Renal pelvis (tissue), 12 donors: ENCODE measurements around the gene FBXO44. TPM values are rescaled to one million over a fixed set of nuclear protein-coding genes. Genes with fewer than 3 reads are reported as not detected.
"Not testable (repeated sequence)": the region's sequence is repeated elsewhere in the genome, so short reads cannot be mapped to it uniquely, and the experiment has no call there.

Experiments used
- DNase-seq: peaks from one replicate; pipeline ENCODE4 v3.0.0-alpha.2; 2013
- long read RNA-seq, 16 experiments: transcript quantifications; one replicate each; lab custom pipeline, GENCODE V29; 2026
- polyA plus RNA-seq, 3 donors: library from polyadenylated mRNA; unstranded; fragments of 120-200 nt; gene quantifications; one replicate each; pipeline ENCODE4 v1.2.1, GENCODE V29; 2013; ENCODE audit not compliant: insufficient read length in 3 of 3

FBXO44 gene
- polyA plus RNA-seq = 10 to 100 TPM; 19.0 to 21.3 (median 20.6) TPM
- long read RNA-seq, donor 1, partial matches to known transcripts = 0 of 1 reads
- long read RNA-seq, donor 1, other reads (novel, unspliced or antisense) = 0 of 1 reads
- long read RNA-seq, donor 2, partial matches to known transcripts = 0 of 3 reads
- long read RNA-seq, donor 2, other reads (novel, unspliced or antisense) = 0 of 3 reads
- long read RNA-seq, donor 3, partial matches to known transcripts = 0 of 3 reads
- long read RNA-seq, donor 3, other reads (novel, unspliced or antisense) = 0 of 3 reads
- long read RNA-seq, donor 4, partial matches to known transcripts = 0 of 5 reads
- long read RNA-seq, donor 4, other reads (novel, unspliced or antisense) = 0 of 5 reads
- long read RNA-seq, donor 5, partial matches to known transcripts = 0 of 2 reads
- long read RNA-seq, donor 5, other reads (novel, unspliced or antisense) = 0 of 2 reads
- long read RNA-seq, donor 6, partial matches to known transcripts = 0 of 8 reads
- long read RNA-seq, donor 6, other reads (novel, unspliced or antisense) = 0 of 8 reads
- long read RNA-seq, donor 7, partial matches to known transcripts = 0 of 2 reads
- long read RNA-seq, donor 7, other reads (novel, unspliced or antisense) = 0 of 2 reads
- long read RNA-seq, donor 8 = 0 reads
- long read RNA-seq, donor 9, partial matches to known transcripts = 0 of 4 reads
- long read RNA-seq, donor 9, other reads (novel, unspliced or antisense) = 0 of 4 reads
- long read RNA-seq, donor 10, partial matches to known transcripts = 0 of 2 reads
- long read RNA-seq, donor 10, other reads (novel, unspliced or antisense) = 0 of 2 reads
- long read RNA-seq, donor 11, partial matches to known transcripts = 0 of 2 reads
- long read RNA-seq, donor 11, other reads (novel, unspliced or antisense) = 0 of 2 reads
- long read RNA-seq, donor 12, partial matches to known transcripts = 0 of 3 reads
- long read RNA-seq, donor 12, other reads (novel, unspliced or antisense) = 0 of 3 reads
- long read RNA-seq, donor 13, partial matches to known transcripts = 0 of 5 reads
- long read RNA-seq, donor 13, other reads (novel, unspliced or antisense) = 0 of 5 reads
- long read RNA-seq, donor 14 = 0 reads
- long read RNA-seq, donor 15, partial matches to known transcripts = 0 of 5 reads
- long read RNA-seq, donor 15, other reads (novel, unspliced or antisense) = 0 of 5 reads
- long read RNA-seq, donor 16, partial matches to known transcripts = 0 of 7 reads
- long read RNA-seq, donor 16, other reads (novel, unspliced or antisense) = 0 of 7 reads

DNA sequence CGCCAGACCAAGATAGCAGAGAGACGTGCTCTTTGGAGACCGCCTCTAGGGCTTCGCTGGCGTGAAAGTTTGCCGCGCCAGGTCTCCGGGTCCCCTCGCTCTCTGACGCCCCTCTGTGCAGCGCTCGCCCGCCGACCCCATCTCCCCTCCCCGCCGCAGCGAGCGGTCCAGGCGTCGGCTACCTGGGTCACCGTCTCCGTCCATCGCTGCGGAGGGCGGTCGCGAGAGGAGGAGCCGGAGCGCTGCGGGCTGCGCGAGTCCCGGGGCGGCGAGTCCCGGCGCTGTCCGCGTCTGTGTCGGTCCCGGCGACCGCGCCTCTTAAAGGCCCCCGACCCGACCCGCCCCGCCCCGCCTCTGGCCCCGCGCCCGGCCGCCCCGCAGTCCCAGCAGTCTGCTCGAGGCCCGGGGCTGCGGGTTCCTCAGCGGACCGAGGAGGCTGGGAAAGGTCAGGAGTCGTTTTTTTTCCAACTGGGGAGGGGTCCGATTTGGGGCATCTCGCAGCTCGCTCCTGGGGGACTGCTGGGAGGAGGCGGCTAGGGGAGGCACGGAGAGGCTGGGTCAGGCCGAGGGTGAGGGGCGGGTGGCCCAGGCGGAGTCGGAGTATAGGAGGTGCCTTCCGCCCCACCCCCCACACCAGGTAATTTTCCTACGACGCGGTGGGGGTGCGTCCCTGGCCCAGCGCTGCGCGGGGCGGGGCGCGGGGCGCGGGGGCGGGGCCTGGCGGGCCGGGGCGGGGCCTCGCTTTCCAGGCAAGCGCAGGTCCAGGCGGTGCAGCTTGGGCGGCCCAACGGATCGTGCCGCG, at the start of gene FBXO44, which contains the start of gene FBXO2:
TSS of gene FBXO44 (plus strand) at position 741 of the 802 bp plus-strand sequence. CDS start 959 bp downstream, outside the sequence.
TSS of gene FBXO2 (minus strand) at position 293 of the 802 bp plus-strand sequence. CDS start at position 204, 89 bp downstream.
- DNase-seq = no peak

GRCh38 chr1:11606775-11607174, 47.9 kb upstream of the FBXO44 start:
- DNase-seq = no peak

- not testable (repeated sequence) for DNase-seq
Measured at GRCh38 chr1:11608596-11609130, 46.0 kb upstream of the FBXO44 start.

GRCh38 chr1:11609378-11609777, 45.3 kb upstream of the FBXO44 start:
- DNase-seq = not testable (repeated sequence)

DNA sequence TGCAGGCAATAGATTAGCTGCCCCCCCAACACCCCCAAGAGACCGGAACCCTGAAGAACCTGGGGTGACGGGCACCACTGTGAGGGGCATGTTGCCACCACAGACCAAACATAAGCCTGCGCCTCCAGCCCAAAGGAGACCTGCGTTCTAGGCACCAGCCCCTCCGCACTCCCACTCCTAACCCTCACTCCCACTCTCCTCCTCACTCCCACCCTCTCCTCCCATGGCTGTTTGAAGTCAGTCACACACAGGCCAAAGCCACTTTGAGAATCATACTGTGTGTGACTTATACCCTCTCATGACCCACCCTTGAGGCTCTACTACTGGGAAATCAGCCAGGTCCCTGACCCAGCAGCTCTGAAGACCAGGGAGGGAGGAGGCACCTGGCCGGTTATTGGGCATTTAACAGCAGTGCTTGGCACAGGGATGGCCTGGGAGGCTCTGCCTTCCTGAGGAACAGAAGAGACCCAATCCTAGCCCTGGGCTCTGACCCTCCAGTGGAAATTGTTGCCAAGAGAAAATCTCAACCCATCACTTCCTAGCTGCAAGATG, 44.0 kb upstream of the FBXO44 start:
- no peak for DNase-seq

DNA sequence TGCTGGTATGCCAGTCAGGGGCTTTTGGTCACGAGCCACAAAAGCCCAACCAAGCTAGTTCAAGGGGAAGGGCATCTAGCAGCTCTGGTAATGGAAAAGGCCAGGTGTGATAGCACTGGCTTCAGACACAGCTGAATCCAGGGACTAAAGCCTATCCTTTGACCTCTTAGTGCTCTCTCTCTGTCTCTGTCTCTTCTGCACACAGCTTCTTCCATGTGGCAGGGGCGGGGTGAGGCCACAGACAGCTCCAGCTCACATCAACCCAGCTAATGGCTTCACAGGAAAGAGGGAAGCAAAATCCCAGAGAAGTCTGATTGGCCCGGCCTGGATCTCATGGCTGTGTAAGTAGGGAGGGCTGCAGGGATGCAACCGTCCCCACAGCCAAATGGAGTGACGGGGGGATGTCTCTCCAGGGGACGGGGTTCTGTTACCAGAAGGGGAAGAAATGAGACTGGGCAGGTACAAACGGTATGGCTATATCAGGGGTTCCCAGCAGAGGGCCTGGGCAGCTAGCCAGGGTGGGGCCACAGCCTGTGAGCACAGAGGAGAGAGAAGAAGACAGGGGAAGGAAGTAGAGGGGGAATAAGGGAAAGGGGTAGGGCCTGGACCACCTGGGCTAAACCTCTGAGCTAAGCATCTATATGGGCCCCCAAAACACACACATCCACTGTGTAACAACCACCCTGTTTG, 42.9 kb upstream of the FBXO44 start:
- no peak for DNase-seq

DNA sequence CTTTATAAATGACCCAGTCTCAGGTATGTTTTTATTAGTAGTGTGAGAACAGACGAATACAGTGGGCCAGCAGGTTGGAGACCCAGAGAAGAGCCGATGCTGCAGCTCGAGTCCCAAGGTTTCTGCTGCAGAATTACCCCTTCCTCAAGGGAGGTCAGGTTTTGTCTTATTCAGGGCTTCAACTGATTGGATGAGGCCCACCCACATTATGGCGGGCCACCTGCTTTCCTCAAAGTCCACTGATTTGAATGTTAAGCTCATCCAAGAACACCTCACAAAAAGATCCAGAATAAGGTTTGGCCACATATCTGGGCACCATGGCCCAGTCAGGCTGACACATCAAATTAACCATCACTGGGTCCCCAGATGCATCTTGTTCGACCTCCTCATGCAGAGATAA, 41.3 kb upstream of the FBXO44 start:
- DNase-seq = no peak

DNA sequence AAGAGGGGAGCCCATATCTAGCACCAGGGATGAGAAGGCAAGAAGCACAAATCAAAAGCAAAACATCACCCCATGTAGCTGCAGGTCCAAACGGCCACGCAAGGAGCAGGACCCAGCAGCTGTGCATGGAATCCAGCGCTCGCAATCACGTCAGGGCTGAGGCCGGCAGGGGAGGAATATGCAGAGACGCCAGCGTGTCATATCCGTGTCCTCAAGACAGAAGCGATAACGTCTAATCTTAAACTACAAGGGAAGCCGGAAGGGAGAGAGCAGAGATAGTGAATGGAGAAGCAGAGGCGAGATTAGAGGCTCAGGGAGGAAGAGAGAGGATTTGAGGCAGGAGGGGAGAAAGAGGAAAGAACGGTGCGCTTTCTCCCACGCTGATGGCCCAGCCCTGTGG, 39.6 kb upstream of the FBXO44 start:
- DNase-seq = no peak

GRCh38 chr1:11616766-11617165, 37.9 kb upstream of the FBXO44 start:
- no peak for DNase-seq

DNA sequence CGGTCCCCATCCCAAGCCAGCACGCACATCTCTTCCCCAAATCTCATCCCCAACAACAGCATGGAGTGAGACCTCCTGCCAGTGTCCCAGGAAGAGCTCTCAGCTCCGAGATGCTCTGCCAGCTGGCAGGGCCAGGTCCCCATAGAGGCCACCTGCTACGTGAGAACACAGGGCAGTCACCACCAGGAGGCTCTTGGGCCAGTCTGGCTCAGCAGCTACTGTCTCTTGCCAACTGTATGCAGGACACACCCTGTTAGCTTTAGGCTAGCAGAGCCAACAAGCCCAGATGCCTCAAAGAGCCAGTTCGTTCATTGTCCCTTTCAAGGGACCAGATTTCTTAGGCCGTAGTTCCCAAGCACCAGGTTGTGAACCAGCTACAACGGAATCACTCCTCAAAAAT, 37.4 kb upstream of the FBXO44 start:
- no peak for DNase-seq

DNA sequence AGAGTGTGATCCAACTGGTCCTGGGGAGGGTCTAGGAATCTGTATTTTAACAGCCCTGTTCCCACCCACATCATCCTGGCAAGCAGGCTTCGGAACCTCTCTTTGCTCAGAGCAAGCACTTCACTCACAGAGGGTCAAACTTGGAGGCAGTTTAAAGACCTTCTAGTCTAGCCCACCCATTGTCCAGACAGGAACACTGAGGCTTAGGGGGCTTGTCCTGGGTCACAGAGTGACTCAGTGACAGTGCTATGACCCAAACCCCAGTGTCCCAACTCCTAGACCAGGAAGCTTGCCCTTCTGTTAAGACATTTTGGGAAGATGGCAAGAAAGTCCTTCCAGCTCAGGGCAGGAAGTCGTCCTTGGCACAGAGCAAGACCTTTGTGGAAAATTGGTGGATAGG, 36.9 kb upstream of the FBXO44 start:
- DNase-seq = no peak

- no peak for DNase-seq
Measured at GRCh38 chr1:11620405-11620804, 34.3 kb upstream of the FBXO44 start.

GRCh38 chr1:11620924-11621323, 33.8 kb upstream of the FBXO44 start:
- no peak for DNase-seq

- no peak for DNase-seq
Measured at GRCh38 chr1:11622398-11622797, 32.3 kb upstream of the FBXO44 start.

DNA sequence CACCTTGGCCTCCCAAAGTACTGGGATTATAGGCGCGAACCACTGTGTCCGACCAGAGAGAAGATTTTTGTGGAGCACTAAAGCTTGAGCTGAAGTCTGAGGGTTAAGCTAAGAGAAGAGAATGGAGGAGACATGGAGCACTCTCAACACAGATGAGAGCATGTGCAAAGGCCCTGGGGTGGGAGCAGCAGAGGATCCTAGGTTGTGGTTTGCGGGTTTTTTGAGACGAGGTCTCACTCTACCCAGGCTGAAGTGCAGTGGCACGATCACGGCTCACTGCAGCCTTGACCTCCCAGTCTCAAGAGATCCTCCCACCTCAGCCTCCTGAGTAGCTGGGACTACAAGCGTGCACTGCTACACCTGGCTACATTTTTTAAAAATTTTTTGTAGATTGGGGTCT, 31.0 kb upstream of the FBXO44 start:
- no peak for DNase-seq

GRCh38 chr1:11626551-11626950, 28.1 kb upstream of the FBXO44 start:
- no peak for DNase-seq

DNA sequence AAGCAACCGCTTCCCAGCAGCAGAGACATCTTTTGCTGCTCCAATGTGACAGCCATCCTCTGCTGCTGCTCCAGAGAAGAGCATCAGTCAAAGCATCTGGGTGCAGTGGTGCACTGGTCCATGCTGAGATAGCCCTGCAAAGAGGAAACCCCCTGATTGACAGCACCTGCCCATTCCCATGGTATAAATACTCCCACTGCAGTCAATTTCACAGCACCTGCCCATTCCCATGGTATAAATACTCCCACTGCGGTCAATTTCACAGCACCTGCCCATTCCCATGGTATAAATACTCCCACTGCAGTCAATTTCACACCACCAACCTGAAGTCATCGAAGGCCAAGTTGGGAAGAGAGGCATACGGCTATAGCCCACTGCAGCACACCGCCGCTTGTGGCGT, 25.9 kb upstream of the FBXO44 start:
- DNase-seq = no peak

DNA sequence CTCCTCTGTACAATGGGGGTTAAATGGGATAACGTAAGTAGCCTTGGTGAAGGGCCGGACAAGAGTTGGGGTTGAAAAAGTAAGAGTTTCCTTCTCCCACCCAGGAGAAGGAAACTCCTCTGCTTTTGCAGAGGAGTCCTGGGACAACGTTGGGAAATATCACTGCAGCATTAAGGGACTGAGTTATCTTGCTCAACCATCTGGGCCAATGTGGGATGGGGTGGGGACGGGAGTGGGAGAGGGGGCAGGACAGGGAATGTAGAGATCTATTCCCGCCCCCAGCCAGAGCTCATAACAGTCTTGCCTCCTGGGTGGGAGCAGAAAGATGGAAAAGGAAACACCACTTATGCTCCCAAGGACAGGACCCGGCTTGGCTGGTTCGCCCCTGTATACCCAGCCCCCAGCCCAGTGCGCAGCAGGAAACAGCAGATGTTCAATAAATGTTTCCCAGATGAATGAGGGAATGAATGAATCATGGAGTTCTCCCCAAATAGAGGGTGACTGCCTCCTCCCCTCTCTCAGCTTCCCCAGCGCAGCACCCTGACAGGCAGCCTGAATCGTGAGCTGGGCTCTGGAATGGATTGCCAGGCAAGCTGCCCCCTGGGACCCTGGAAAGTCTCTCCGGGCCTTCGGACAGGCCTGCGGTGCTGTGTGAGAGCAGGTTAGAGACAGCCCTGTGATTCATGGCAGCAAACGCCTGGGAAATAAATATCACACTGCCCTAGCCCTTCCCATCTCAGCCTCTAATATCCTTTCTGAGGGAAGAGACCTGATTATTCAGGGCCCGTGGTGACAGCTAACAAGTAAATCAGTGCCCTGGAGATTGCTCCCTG, 25.3 kb upstream of the FBXO44 start:
- DNase-seq = no peak
